Neural cell (in vitro differentiated cells): ENCODE data around the gene PROK2.

Source experiments
- CTCF ChIP-seq: fragments of 450-650 bp; IDR thresholded peaks from 2 replicates; pipeline ENCODE4 v1.5.1; 2014; ENCODE audit warnings: antibody characterized with exemption, mild to moderate bottlenecking, moderate library complexity; ENCODE audit not compliant: poor library complexity, severe bottlenecking
- EZH2 ChIP-seq: fragments of 200-600, 300-800 bp; shearing (Covaris generic), sonication (generic); IDR thresholded peaks from 2 replicates; pipeline ENCODE4 v1.6.1; 2014; ENCODE audit warnings: antibody characterized with exemption, low read length, borderline replicate concordance, mild to moderate bottlenecking; ENCODE audit not compliant: insufficient read depth, poor library complexity, severe bottlenecking
- RAD21 ChIP-seq: fragments of 450-650 bp; conservative IDR thresholded peaks from 2 replicates; pipeline ENCODE4 v1.6.1; 2014; ENCODE audit warnings: antibody characterized with exemption, mild to moderate bottlenecking, moderate library complexity
- REST ChIP-seq: IDR thresholded peaks from 2 replicates; pipeline ENCODE4 v1.6.1; 2012; ENCODE audit warnings: borderline replicate concordance

GRCh38 chr3:71800023-71800422 lies 15.1 kb upstream of the PROK2 start:
- TF ChIP-seq REST (no peak), CTCF (no peak), RAD21 (no peak), EZH2 (no peak)
